AG10803 (cell line): ENCODE measurements around the gene ATP8A2.

Experiments
- DNase-seq: peaks from one replicate; pipeline ENCODE4 v3.0.0; 2010; ENCODE audit warnings: low read depth
- H3K4me3 ChIP-seq: 2 replicates; pipeline ENCODE4 v1.5.1; 2011; ENCODE audit warnings: mild to moderate bottlenecking, low read length, control low read depth
- CTCF ChIP-seq: conservative IDR thresholded peaks from 2 replicates; pipeline ENCODE4 v1.5.1; 2011; ENCODE audit warnings: mild to moderate bottlenecking, low read length, control low read depth, inconsistent platforms

ATP8A2 gene

GRCh38 chr13:25795277-25795676 is 423.5 kb downstream of the ATP8A2 start:
- H3K4me3 ChIP-seq = no peak overlapping the region
- no peak for TF ChIP-seq CTCF
- DNase-seq = no peak

GRCh38 chr13:25796474-25796873 is 424.7 kb downstream of the ATP8A2 start:
- no peak overlapping the region for H3K4me3 ChIP-seq
- DNase-seq = no peak
- TF ChIP-seq CTCF = no peak

GRCh38 chr13:25798998-25799397 is 427.2 kb downstream of the ATP8A2 start:
- no peak overlapping the region for H3K4me3 ChIP-seq
- no peak for TF ChIP-seq CTCF
- DNase-seq = no peak

- no peak overlapping the region for H3K4me3 ChIP-seq
- no peak for DNase-seq
- TF ChIP-seq CTCF = no peak
These were observed 428.7 kb downstream of the ATP8A2 start for GRCh38 chr13:25800523-25800922.

GRCh38 chr13:25802579-25802978 is 430.8 kb downstream of the ATP8A2 start:
- no peak for DNase-seq
- H3K4me3 ChIP-seq = no peak overlapping the region
- TF ChIP-seq CTCF = no peak

GRCh38 chr13:25803641-25804040 is 431.9 kb downstream of the ATP8A2 start:
- no peak for DNase-seq
- no peak for TF ChIP-seq CTCF
- no peak overlapping the region for H3K4me3 ChIP-seq

GRCh38 chr13:25806264-25806974 is 434.6 kb downstream of the ATP8A2 start:
- no peak for DNase-seq
- no peak overlapping the region for H3K4me3 ChIP-seq
- no peak for TF ChIP-seq CTCF
